GM21526 (cell line): ENCODE measurements around the gene CLDN11.

Experiments used
- ATAC-seq: cut with Tn5 transposase; IDR thresholded peaks from one replicate; pipeline ENCODE4 v1.9.1; 2021; ENCODE audit warnings: moderate library complexity; ENCODE audit not compliant: unreplicated experiment, low FRiP score

The CLDN11 gene

GRCh38 chr3:170425491-170426239 lies 7.0 kb downstream of the CLDN11 start:
- no peak for ATAC-seq

- ATAC-seq: no peak
Observed at GRCh38 chr3:170426240-170426797, 7.7 kb downstream of the CLDN11 start.

GRCh38 chr3:170428095-170428494 lies 9.4 kb downstream of the CLDN11 start:
- no peak for ATAC-seq

GRCh38 chr3:170429050-170429449 lies 10.4 kb downstream of the CLDN11 start:
- ATAC-seq: no peak

- no peak for ATAC-seq
Observed at GRCh38 chr3:170431054-170431453, 12.4 kb downstream of the CLDN11 start.

- ATAC-seq: no peak
Observed at GRCh38 chr3:170432416-170432815, 13.7 kb downstream of the CLDN11 start.

GRCh38 chr3:170436697-170437096 lies 18.0 kb downstream of the CLDN11 start:
- ATAC-seq: no peak

GRCh38 chr3:170437176-170437575 lies 18.5 kb downstream of the CLDN11 start:
- ATAC-seq: no peak

- no peak for ATAC-seq
Observed at GRCh38 chr3:170437696-170438407, 19.2 kb downstream of the CLDN11 start.

- no peak for ATAC-seq
Observed at GRCh38 chr3:170438836-170439235, 20.2 kb downstream of the CLDN11 start.

GRCh38 chr3:170440344-170440743 lies 21.7 kb downstream of the CLDN11 start:
- no peak for ATAC-seq

- no peak for ATAC-seq
Observed at GRCh38 chr3:170441412-170441811, 22.7 kb downstream of the CLDN11 start.

- no peak for ATAC-seq
Observed at GRCh38 chr3:170442947-170443346, 24.3 kb downstream of the CLDN11 start.

GRCh38 chr3:170443457-170443856 lies 24.8 kb downstream of the CLDN11 start:
- ATAC-seq: no peak

GRCh38 chr3:170448584-170448983 lies 29.9 kb downstream of the CLDN11 start:
- ATAC-seq: no peak

- no peak for ATAC-seq
Observed at GRCh38 chr3:170450039-170450438, 31.4 kb downstream of the CLDN11 start.

GRCh38 chr3:170454509-170454908 lies 35.8 kb downstream of the CLDN11 start:
- ATAC-seq: no peak

GRCh38 chr3:170458285-170458684 lies 39.6 kb downstream of the CLDN11 start:
- no peak for ATAC-seq

- ATAC-seq: no peak
Observed at GRCh38 chr3:170463011-170463410, 44.3 kb downstream of the CLDN11 start.

- no peak for ATAC-seq
Observed at GRCh38 chr3:170465955-170466354, 47.3 kb downstream of the CLDN11 start.

GRCh38 chr3:170467007-170467406 lies 48.3 kb downstream of the CLDN11 start:
- ATAC-seq: no peak
